Nephron (organoid): ENCODE measurements around the gene ADARB2.

Experiments
- H3K27ac Mint-ChIP-seq, 3 experiments: 2 replicates each; pipeline ENCODE4 v1.8.0; 2020; ENCODE audit warnings: mixed read lengths in 3 of 3, mild to moderate bottlenecking in 2 of 3, moderate library complexity in 1 of 3
- H3K27me3 Mint-ChIP-seq: 2 replicates; pipeline ENCODE4 v1.8.0; 2021; ENCODE audit warnings: low read depth, mild to moderate bottlenecking, moderate library complexity, mixed read lengths
- H3K36me3 Mint-ChIP-seq: 2 replicates; pipeline ENCODE4 v1.8.0; 2020; ENCODE audit warnings: low read depth, mixed read lengths
- H3K4me1 Mint-ChIP-seq: 2 replicates; pipeline ENCODE4 v1.8.0; 2020; ENCODE audit warnings: mixed read lengths
- H3K4me3 Mint-ChIP-seq, 3 experiments: 2 replicates each; pipeline ENCODE4 v1.8.0; 2020; ENCODE audit warnings: mild to moderate bottlenecking in 3 of 3, mixed read lengths in 3 of 3, moderate library complexity in 2 of 3
- H3K9me3 Mint-ChIP-seq: 2 replicates; pipeline ENCODE4 v1.8.0; 2020; ENCODE audit warnings: mixed read lengths
- CTCF ChIP-seq, 3 experiments: fragments of 200-600 bp; sonication (generic); IDR thresholded peaks; one replicate each; pipeline ENCODE4 v1.5.0; 2021; ENCODE audit warnings: antibody characterized with exemption in 3 of 3; ENCODE audit not compliant: unreplicated experiment in 3 of 3

The ADARB2 gene

GRCh38 chr10:1708746-1709145, 28.6 kb downstream of the ADARB2 start:
- Mint-ChIP-seq H3K36me3 (no peaks in the 10 kb centered on the region), H3K27ac (peak overlapping the region; percentile 21 to 78 (median 34))
- TF ChIP-seq CTCF (IDR thresholded peaks at IDR 0.05; ENCODE audit: unreplicated experiment in 3 of 3): no peak

GRCh38 chr10:1706711-1707110, 30.6 kb downstream of the ADARB2 start:
- peaks cover 31% of the 10 kb centered on the region for H3K9me3 Mint-ChIP-seq
- H3K4me3 Mint-ChIP-seq: no peak overlapping the region
- H3K4me1 Mint-ChIP-seq: peaks cover 12% of the 10 kb centered on the region
- H3K27me3 Mint-ChIP-seq: peaks cover 10% of the 10 kb centered on the region
- H3K27ac Mint-ChIP-seq: no peak overlapping the region
- TF ChIP-seq CTCF (IDR thresholded peaks at IDR 0.05; ENCODE audit: unreplicated experiment in 3 of 3): no peak
- peaks cover 8% of the 10 kb centered on the region for H3K36me3 Mint-ChIP-seq

More at GRCh38 chr10:1708746-1709145, 28.6 kb downstream of the ADARB2 start:
- H3K4me1 Mint-ChIP-seq: peaks cover 12% of the 10 kb centered on the region
- H3K4me3 Mint-ChIP-seq: no peak overlapping the region
- H3K27me3 Mint-ChIP-seq: peaks cover 6% of the 10 kb centered on the region
- H3K9me3 Mint-ChIP-seq: peaks cover 15% of the 10 kb centered on the region

- TF ChIP-seq CTCF (IDR thresholded peaks at IDR 0.05; ENCODE audit: unreplicated experiment in 3 of 3): no peak
- no peak overlapping the region for H3K27ac Mint-ChIP-seq
- no peak overlapping the region for H3K4me3 Mint-ChIP-seq
- H3K4me1 Mint-ChIP-seq: peaks cover 12% of the 10 kb centered on the region
- H3K9me3 Mint-ChIP-seq: peaks cover 32% of the 10 kb centered on the region
- peaks cover 8% of the 10 kb centered on the region for H3K36me3 Mint-ChIP-seq
- peaks cover 10% of the 10 kb centered on the region for H3K27me3 Mint-ChIP-seq
These were observed 31.1 kb downstream of the ADARB2 start for GRCh38 chr10:1706256-1706655.

GRCh38 chr10:1698185-1698584, 39.1 kb downstream of the ADARB2 start:
- H3K4me1 Mint-ChIP-seq: no peaks in the 10 kb centered on the region
- peaks cover 11% of the 10 kb centered on the region for H3K36me3 Mint-ChIP-seq
- TF ChIP-seq CTCF (IDR thresholded peaks at IDR 0.05; ENCODE audit: unreplicated experiment in 3 of 3): no peak
- no peak overlapping the region for H3K27ac Mint-ChIP-seq
- H3K9me3 Mint-ChIP-seq: peaks cover 18% of the 10 kb centered on the region
- peaks cover 9% of the 10 kb centered on the region for H3K27me3 Mint-ChIP-seq
- no peak overlapping the region for H3K4me3 Mint-ChIP-seq

- no peak overlapping the region for H3K4me3 Mint-ChIP-seq
- no peaks in the 10 kb centered on the region for H3K4me1 Mint-ChIP-seq
- no peak for TF ChIP-seq CTCF (IDR thresholded peaks at IDR 0.05; ENCODE audit: unreplicated experiment in 3 of 3)
These were observed 41.2 kb downstream of the ADARB2 start for GRCh38 chr10:1696106-1696505.

GRCh38 chr10:1690086-1690485, 47.2 kb downstream of the ADARB2 start:
- Mint-ChIP-seq H3K27me3 (peaks cover 7% of the 10 kb centered on the region), H3K9me3 (peaks cover 13% of the 10 kb centered on the region), H3K36me3 (no peaks in the 10 kb centered on the region), H3K4me1 (peaks cover 9% of the 10 kb centered on the region), H3K4me3 (no peak overlapping the region), H3K27ac (no peak overlapping the region)
- no peak for TF ChIP-seq CTCF (IDR thresholded peaks at IDR 0.05; ENCODE audit: unreplicated experiment in 3 of 3)

More at GRCh38 chr10:1696106-1696505, 41.2 kb downstream of the ADARB2 start:
- Mint-ChIP-seq H3K27ac (no peak overlapping the region), H3K9me3 (peaks cover 5% of the 10 kb centered on the region), H3K27me3 (no peaks in the 10 kb centered on the region), H3K36me3 (peaks cover 4% of the 10 kb centered on the region)
